ENCODE results near the gene MYBBP1A. TPM values are rescaled to one million over a fixed set of nuclear protein-coding genes. Genes with fewer than 3 reads are reported as not detected.

Gene MYBBP1A
- total and polyA plus RNA-seq, 2 of the 8 experiments (the other 6 are each of a cell fraction or from before 2014, with no cell fraction given) = 46.8 to 151 TPM

- TF ChIP-seq SIRT6 (IDR thresholded peaks at IDR 0.05; ENCODE audit: low read length) (no peak), RAD21 (IDR thresholded peaks at IDR 0.05 in 1 of 2, conservative IDR thresholded peaks at IDR 0.05 in 1 of 2; ENCODE audit: low read depth in 2 of 2, low read length in 2 of 2) (no peak), E2F6 (IDR thresholded peaks at IDR 0.05) (no peak)
These were observed 5.2 kb downstream of the MYBBP1A start (continued) for GRCh38 chr17:4549781-4550533.
